SJCRH30 (cell line): ENCODE measurements around the gene RIMBP2. TPM values are rescaled to one million over a fixed set of nuclear protein-coding genes. Genes with fewer than 3 reads are reported as not detected.

Experiments used
- DNase-seq, 2 experiments: peaks; one replicate each; pipeline ENCODE4 v3.0.0-alpha.2; 2015 to 2020
- H3K27ac ChIP-seq: fragments of 250-450 bp; sonication (Bioruptor Pico); 2 replicates; pipeline ENCODE4 v1.5.1; 2020; ENCODE audit warnings: mild to moderate bottlenecking, moderate library complexity
- H3K27me3 ChIP-seq: fragments of 250-450 bp; sonication (Bioruptor Pico); 2 replicates; pipeline ENCODE4 v1.5.1; 2020; ENCODE audit warnings: mild to moderate bottlenecking, moderate library complexity
- H3K36me3 ChIP-seq: fragments of 250-450 bp; sonication (Bioruptor Pico); 2 replicates; pipeline ENCODE4 v1.5.1; 2020; ENCODE audit warnings: mild to moderate bottlenecking, moderate library complexity
- H3K4me1 ChIP-seq: fragments of 250-450 bp; sonication (Bioruptor Pico); 2 replicates; pipeline ENCODE4 v1.5.1; 2020; ENCODE audit warnings: mild to moderate bottlenecking, moderate library complexity
- H3K4me3 ChIP-seq: fragments of 250-450 bp; sonication (Bioruptor Pico); 2 replicates; pipeline ENCODE4 v1.5.1; 2020; ENCODE audit warnings: mild to moderate bottlenecking, moderate library complexity
- H3K9me3 ChIP-seq: fragments of 250-450 bp; sonication (Bioruptor Pico); replicated peaks from 2 replicates; pipeline ENCODE4 v1.5.1; 2020; ENCODE audit warnings: mild to moderate bottlenecking, moderate library complexity
- total RNA-seq: library from RNA; depleted of rRNA; stranded (reverse); fragments of >200 nt; shearing (Covaris generic); gene quantifications from 2 replicates; pipeline ENCODE4 v1.2.3, GENCODE V29; 2014; rRNA removed

RIMBP2 gene
- total RNA-seq, 1 experiment from 2014 or later = not detected

- no peak for DNase-seq
- no peaks in the 10 kb centered on the region for H3K9me3 ChIP-seq
- H3K27ac ChIP-seq = no peak overlapping the region
- no peaks in the 10 kb centered on the region for H3K36me3 ChIP-seq
- H3K4me3 ChIP-seq = no peak overlapping the region
- peaks cover 9% of the 10 kb centered on the region; the same call in 1 of the 2 replicates for H3K27me3 ChIP-seq
- H3K4me1 ChIP-seq = no peaks in the 10 kb centered on the region
Observed at GRCh38 chr12:130353081-130353480, 363.0 kb downstream of the RIMBP2 start.

- no peaks in the 10 kb centered on the region for H3K9me3 ChIP-seq
- no peak for DNase-seq
- no peak overlapping the region for H3K27ac ChIP-seq
- H3K27me3 ChIP-seq = no peaks in the 10 kb centered on the region; the same call in 1 of the 2 replicates
- no peak overlapping the region for H3K4me3 ChIP-seq
- H3K36me3 ChIP-seq = no peaks in the 10 kb centered on the region
- H3K4me1 ChIP-seq = no peaks in the 10 kb centered on the region
Observed at GRCh38 chr12:130351326-130351725, 364.8 kb downstream of the RIMBP2 start.

- H3K9me3 ChIP-seq = no peaks in the 10 kb centered on the region
- no peaks in the 10 kb centered on the region for H3K4me1 ChIP-seq
- no peaks in the 10 kb centered on the region for H3K36me3 ChIP-seq
- H3K27me3 ChIP-seq = no peaks in the 10 kb centered on the region; the same call in 1 of the 2 replicates
- H3K27ac ChIP-seq = no peak overlapping the region
- no peak overlapping the region for H3K4me3 ChIP-seq
- no peak for DNase-seq
Observed at GRCh38 chr12:130350715-130351114, 365.4 kb downstream of the RIMBP2 start.

- no peak overlapping the region for H3K27ac ChIP-seq
- H3K27me3 ChIP-seq = no peaks in the 10 kb centered on the region; the same call in 1 of the 2 replicates
- H3K4me3 ChIP-seq = no peak overlapping the region
- no peaks in the 10 kb centered on the region for H3K36me3 ChIP-seq
- no peak for DNase-seq
- H3K4me1 ChIP-seq = no peaks in the 10 kb centered on the region
- no peaks in the 10 kb centered on the region for H3K9me3 ChIP-seq
Observed at GRCh38 chr12:130347588-130347987, 368.5 kb downstream of the RIMBP2 start.

Other genes with a start within 250 kb of the RIMBP2 start
- gene STX2, start 123.0 kb upstream of the RIMBP2 start, total RNA-seq = 26.9 TPM in 2 replicates
- gene RAN, start 155.8 kb upstream of the RIMBP2 start, total RNA-seq = 1,284 and 1,289 TPM in 2 replicates
- gene ADGRD1, start 237.6 kb upstream of the RIMBP2 start, total RNA-seq = 0.13 and 0.36 TPM in 2 replicates